ENCODE data around the gene PRKX. TPM values are rescaled to one million over a fixed set of nuclear protein-coding genes. Genes with fewer than 3 reads are reported as not detected.

Gene PRKX
- total RNA-seq, 1 donor from 2014 or later: 64.3 TPM

DNA sequence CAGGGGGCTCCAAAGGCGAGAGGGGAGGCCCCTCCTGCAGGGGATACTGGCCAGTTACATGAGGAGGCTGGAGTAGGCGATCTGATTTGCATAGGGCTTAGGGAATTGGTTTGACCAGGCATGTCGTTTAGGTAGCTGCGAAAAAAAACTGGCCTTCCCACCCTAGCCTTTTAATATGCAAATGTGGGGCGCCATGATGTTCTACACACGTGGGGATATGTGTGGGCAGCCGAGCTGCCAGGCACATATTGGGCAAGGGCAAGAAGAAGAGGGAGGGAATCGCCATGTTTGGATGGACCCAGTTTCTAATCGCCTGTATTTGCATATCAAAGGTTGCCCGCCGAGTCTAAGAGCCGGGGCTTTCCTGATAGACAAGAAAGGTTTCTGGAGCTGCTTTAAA, 121.3 kb downstream of the PRKX start:
- peaks cover 2% of the 10 kb centered on the region for H3K27me3 Mint-ChIP-seq (ENCODE audit: unreplicated experiment)
- H3K4me1 Mint-ChIP-seq (ENCODE audit: low read depth, unreplicated experiment): no peaks in the 10 kb centered on the region
- TF ChIP-seq, protein P1, sequence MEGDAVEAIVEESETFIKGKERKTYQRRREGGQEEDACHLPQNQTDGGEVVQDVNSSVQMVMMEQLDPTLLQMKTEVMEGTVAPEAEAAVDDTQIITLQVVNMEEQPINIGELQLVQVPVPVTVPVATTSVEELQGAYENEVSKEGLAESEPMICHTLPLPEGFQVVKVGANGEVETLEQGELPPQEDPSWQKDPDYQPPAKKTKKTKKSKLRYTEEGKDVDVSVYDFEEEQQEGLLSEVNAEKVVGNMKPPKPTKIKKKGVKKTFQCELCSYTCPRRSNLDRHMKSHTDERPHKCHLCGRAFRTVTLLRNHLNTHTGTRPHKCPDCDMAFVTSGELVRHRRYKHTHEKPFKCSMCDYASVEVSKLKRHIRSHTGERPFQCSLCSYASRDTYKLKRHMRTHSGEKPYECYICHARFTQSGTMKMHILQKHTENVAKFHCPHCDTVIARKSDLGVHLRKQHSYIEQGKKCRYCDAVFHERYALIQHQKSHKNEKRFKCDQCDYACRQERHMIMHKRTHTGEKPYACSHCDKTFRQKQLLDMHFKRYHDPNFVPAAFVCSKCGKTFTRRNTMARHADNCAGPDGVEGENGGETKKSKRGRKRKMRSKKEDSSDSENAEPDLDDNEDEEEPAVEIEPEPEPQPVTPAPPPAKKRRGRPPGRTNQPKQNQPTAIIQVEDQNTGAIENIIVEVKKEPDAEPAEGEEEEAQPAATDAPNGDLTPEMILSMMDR (IDR thresholded peaks at IDR 0.05; ENCODE audit: partially characterized antibody, unreplicated experiment): no peak
- H3K36me3 Mint-ChIP-seq (ENCODE audit: unreplicated experiment): no peaks in the 10 kb centered on the region
- no peak for DNase-seq
- H3K9me3 Mint-ChIP-seq (ENCODE audit: unreplicated experiment): no peaks in the 10 kb centered on the region
- no peak overlapping the region for H3K4me3 Mint-ChIP-seq (ENCODE audit: unreplicated experiment)
- H3K27ac Mint-ChIP-seq (ENCODE audit: unreplicated experiment): no peak overlapping the region

DNA sequence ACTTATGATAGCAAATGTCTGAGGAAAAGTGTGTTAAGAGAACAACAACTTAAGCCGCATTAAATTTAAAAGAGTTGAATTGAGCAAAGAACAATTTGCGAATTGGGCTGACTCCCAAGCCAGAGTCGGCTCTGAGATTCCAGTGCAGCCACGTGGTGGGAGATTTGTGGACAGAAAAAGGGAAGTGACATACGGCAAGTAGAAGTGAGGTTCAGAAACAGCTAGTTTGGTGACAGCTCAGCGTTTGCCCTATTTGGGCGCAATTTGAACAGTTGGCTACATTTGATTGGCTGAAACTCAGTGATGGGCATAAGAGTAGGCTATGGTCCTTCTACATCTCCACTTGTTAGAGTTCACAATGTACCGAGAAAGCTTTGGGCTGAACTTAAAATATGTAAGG, 124.0 kb downstream of the PRKX start:
- no peak for DNase-seq
- Mint-ChIP-seq H3K27ac (ENCODE audit: unreplicated experiment) (no peak overlapping the region), H3K9me3 (ENCODE audit: unreplicated experiment) (no peaks in the 10 kb centered on the region), H3K4me1 (ENCODE audit: low read depth, unreplicated experiment) (no peaks in the 10 kb centered on the region), H3K27me3 (ENCODE audit: unreplicated experiment) (peaks cover 2% of the 10 kb centered on the region), H3K4me3 (ENCODE audit: unreplicated experiment) (no peak overlapping the region), H3K36me3 (ENCODE audit: unreplicated experiment) (no peaks in the 10 kb centered on the region)
- TF ChIP-seq, protein P1 (IDR thresholded peaks at IDR 0.05; ENCODE audit: partially characterized antibody, unreplicated experiment): no peak

DNA sequence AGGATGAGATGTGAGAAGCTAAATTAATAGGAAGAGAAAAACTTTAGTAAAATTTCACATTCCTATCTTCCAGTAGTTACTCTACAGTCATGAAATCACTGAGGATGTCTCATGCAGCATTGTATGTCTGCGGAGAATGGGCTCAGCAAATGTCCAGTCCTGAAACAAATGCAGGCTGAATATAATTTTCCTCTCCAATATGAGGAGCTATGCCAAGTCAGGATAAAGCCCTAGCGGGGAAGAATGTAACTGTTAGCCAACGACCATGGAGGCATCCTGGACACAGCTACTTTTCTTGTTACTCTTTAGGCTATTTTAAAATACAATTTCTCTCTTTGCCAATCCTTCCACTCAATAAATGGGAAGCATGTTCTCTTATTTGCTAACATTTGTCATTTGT, 127.7 kb downstream of the PRKX start:
- Mint-ChIP-seq H3K4me3 (ENCODE audit: unreplicated experiment) (no peak overlapping the region), H3K4me1 (ENCODE audit: low read depth, unreplicated experiment) (no peaks in the 10 kb centered on the region), H3K36me3 (ENCODE audit: unreplicated experiment) (no peaks in the 10 kb centered on the region), H3K9me3 (ENCODE audit: unreplicated experiment) (peaks cover 2% of the 10 kb centered on the region), H3K27ac (ENCODE audit: unreplicated experiment) (no peak overlapping the region), H3K27me3 (ENCODE audit: unreplicated experiment) (peaks cover under 1% of the 10 kb centered on the region)
- TF ChIP-seq, protein P1 (IDR thresholded peaks at IDR 0.05; ENCODE audit: partially characterized antibody, unreplicated experiment): no peak
- DNase-seq: no peak

DNA sequence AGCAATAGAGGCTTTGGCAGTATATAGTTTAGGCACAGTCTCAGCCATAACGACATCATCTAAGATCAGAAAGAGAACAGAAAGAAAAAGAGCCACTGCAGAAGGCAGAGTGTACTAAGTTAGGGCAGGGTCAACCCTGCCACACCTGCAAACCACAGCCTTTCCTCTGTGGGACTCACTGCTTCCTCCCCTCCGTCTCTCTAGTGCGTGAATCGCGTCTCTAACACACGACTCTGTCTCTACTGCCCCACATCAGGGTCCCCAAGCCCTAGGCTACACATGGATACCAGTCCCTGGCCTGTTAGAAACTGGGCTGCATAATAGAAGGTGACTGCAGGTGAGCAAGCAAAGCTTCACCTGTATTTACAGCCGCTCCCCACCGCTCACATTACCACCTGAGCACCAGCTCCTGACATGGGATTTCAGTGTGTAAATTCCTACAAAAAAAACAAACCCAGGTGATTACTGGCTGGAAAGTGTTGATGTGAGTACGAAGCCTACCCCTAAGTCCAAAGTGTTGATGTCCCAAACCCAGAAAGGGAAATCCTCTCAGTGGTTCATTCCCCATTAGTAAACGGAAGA, 128.9 kb downstream of the PRKX start:
- Mint-ChIP-seq H3K4me3 (ENCODE audit: unreplicated experiment) (no peak overlapping the region), H3K36me3 (ENCODE audit: unreplicated experiment) (no peaks in the 10 kb centered on the region), H3K27ac (ENCODE audit: unreplicated experiment) (no peak overlapping the region), H3K4me1 (ENCODE audit: low read depth, unreplicated experiment) (no peaks in the 10 kb centered on the region), H3K9me3 (ENCODE audit: unreplicated experiment) (peaks cover 2% of the 10 kb centered on the region), H3K27me3 (ENCODE audit: unreplicated experiment) (no peaks in the 10 kb centered on the region)
- no peak for DNase-seq
- TF ChIP-seq, protein P1 (IDR thresholded peaks at IDR 0.05; ENCODE audit: partially characterized antibody, unreplicated experiment): no peak

DNA sequence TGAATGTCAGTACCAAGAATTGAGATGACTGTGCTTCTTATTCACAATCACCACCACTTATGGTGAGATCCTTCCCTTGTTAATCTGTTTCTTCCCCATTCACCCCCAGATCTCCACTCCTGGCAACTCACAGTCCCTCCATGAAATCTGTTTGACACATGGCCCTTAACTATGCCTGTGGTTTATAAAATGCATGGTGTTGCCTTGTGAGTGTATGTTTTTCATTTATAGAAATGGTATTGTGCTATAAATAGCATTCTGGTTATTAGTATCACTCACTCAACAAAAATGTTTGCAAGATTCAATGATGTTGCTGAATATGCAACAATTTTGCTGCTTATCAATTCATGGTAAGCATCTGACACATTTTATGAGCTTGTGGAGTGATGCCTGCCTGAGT, 131.0 kb downstream of the PRKX start:
- H3K4me1 Mint-ChIP-seq (ENCODE audit: low read depth, unreplicated experiment): peaks cover 1% of the 10 kb centered on the region
- no peak overlapping the region for H3K27ac Mint-ChIP-seq (ENCODE audit: unreplicated experiment)
- H3K4me3 Mint-ChIP-seq (ENCODE audit: unreplicated experiment): no peak overlapping the region
- no peaks in the 10 kb centered on the region for H3K36me3 Mint-ChIP-seq (ENCODE audit: unreplicated experiment)
- TF ChIP-seq, protein P1 (IDR thresholded peaks at IDR 0.05; ENCODE audit: partially characterized antibody, unreplicated experiment): no peak
- peaks cover 2% of the 10 kb centered on the region for H3K9me3 Mint-ChIP-seq (ENCODE audit: unreplicated experiment)
- H3K27me3 Mint-ChIP-seq (ENCODE audit: unreplicated experiment): no peaks in the 10 kb centered on the region
- no peak for DNase-seq
